ENCODE results near the gene SMYD3. TPM values are rescaled to one million over a fixed set of nuclear protein-coding genes. Genes with fewer than 3 reads are reported as not detected.

Gene SMYD3
- total and polyA plus RNA-seq, 10 of the 15 experiments (the other 5 are each of a cell fraction or from before 2014, with no cell fraction given), result 18.3 to 54.0 (median 24.8) TPM

- Histone ChIP-seq H3K4me1 (ENCODE audit: control insufficient read depth, insufficient read depth, low read length) (no peaks in the 10 kb centered on the region), H3K27me3 (replicated peaks in 1 of 2; ENCODE audit: control insufficient read depth in 2 of 2, insufficient read depth in 2 of 2, low read length in 1 of 2) (no peaks in the 10 kb centered on the region), H3K9me3 (replicated peaks; ENCODE audit: control insufficient read depth, insufficient read depth, low read length) (peaks cover 2% of the 10 kb centered on the region; the same call in 2 of the 3 replicates), H3K36me3 (ENCODE audit: control insufficient read depth in 2 of 2, insufficient read depth in 2 of 2, low read length in 1 of 2) (no peaks in the 10 kb centered on the region; a peak in 1 of 4 replicates), H2AFZ (ENCODE audit: control insufficient read depth, low read depth, low read length) (no peak overlapping the region), H3K4me3 (no peak overlapping the region), H4K20me1 (ENCODE audit: control insufficient read depth, insufficient read depth) (no peaks in the 10 kb centered on the region), H3K79me2 (ENCODE audit: control insufficient read depth, insufficient read depth, low read length) (no peaks in the 10 kb centered on the region), H3K27ac (ENCODE audit: control insufficient read depth, insufficient read depth) (no peak overlapping the region), H3K4me2 (ENCODE audit: control insufficient read depth, insufficient read depth) (no peak overlapping the region), H3K9ac (ENCODE audit: control insufficient read depth, insufficient read depth, low read length) (no peak overlapping the region)
- TF ChIP-seq ATF2 (IDR thresholded peaks at IDR 0.05; ENCODE audit: low read length), result no peak
- no peak for TF ChIP-seq CREB1 (IDR thresholded peaks at IDR 0.05; ENCODE audit: low read depth)
- no peak for TF ChIP-seq WRNIP1 (IDR thresholded peaks at IDR 0.05; ENCODE audit: borderline replicate concordance, low read depth, low read length)
- TF ChIP-seq E2F4 (IDR thresholded peaks at IDR 0.05; ENCODE audit: low read depth, low read length), result no peak
- TF ChIP-seq SREBF1 (IDR thresholded peaks at IDR 0.05; ENCODE audit: low read length), result no peak
- no peak for TF ChIP-seq NR2C1 (IDR thresholded peaks at IDR 0.05)
- TF ChIP-seq CUX1 (IDR thresholded peaks at IDR 0.05; ENCODE audit: insufficient replicate concordance, low read depth, low read length), result no peak
- TF ChIP-seq ASH2L (IDR thresholded peaks at IDR 0.05; ENCODE audit: borderline replicate concordance, low read depth), result no peak
- SMC1A ChIA-PET (ENCODE audit: uncharacterized antibody, unreplicated experiment), result interaction anchor here (0.6 to 1.2 kb wide), 4 partner anchors 18 to 243 kb away, joined by 3 read pairs; no protein-coding TSS in a partner anchor
- ATAC-seq (no peak), DNase-seq (ENCODE audit: low read depth, low spot score) (no peak), FAIRE-seq (no peak)
- POLR2A ChIA-PET, result interaction anchor here (0.6 kb wide), 1 partner anchor 12 kb away, joined by 3 read pairs; no protein-coding TSS in a partner anchor
- intact Hi-C loops (cut with micrococcal nuclease; ENCODE audit: unreplicated experiment), result no loop called here
- no TSS peak for BruUV-seq (replicated peaks)
- RAD21 ChIA-PET (ENCODE audit: unreplicated experiment), result no interaction called here
- WGBS (ENCODE audit: insufficient coverage, insufficient replicate concordance, low lambda C conversion rate, missing lambda C conversion rate), result 97% methylated on average over 3 of the region's 3 CpGs
- in situ Hi-C loops (cut with MboI), result no loop called here
- CTCF ChIA-PET, result interaction anchor here (0.6 to 1.4 kb wide), 3 partner anchors 13 to 1044 kb away, joined by 3 to 4 read pairs (median 3); no protein-coding TSS in a partner anchor
Measured at GRCh38 chr1:246261639-246262038, 245.4 kb downstream of the SMYD3 start.
